ENCODE results near the gene PRCP. TPM values are rescaled to one million over a fixed set of nuclear protein-coding genes. Genes with fewer than 3 reads are reported as not detected.

PRCP gene
- total RNA-seq, 1 donor from 2014 or later: 48.7 TPM

- no peak for DNase-seq (ENCODE audit: low spot score)
Measured at GRCh38 chr11:82782825-82783374, 117.3 kb downstream of the PRCP start.

DNA sequence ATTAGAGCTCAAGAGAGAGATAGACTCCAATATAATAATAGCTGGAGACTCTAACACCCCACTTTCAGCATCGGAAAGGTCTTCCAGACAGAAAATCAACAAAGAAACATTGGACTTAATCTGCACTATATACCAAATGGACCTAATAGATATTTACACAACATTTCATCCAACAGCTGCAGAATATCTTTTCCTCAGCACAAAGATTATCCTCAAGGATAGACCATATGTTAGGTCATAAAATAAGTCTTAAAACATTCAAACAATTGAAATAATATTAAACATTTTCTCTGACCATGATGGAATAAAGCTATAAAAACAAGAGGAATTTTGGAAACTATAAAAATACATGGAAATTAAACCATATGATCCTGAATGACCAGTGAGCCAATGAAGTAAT is 121.5 kb downstream of the PRCP start:
- DNase-seq (ENCODE audit: low spot score): no peak

DNA sequence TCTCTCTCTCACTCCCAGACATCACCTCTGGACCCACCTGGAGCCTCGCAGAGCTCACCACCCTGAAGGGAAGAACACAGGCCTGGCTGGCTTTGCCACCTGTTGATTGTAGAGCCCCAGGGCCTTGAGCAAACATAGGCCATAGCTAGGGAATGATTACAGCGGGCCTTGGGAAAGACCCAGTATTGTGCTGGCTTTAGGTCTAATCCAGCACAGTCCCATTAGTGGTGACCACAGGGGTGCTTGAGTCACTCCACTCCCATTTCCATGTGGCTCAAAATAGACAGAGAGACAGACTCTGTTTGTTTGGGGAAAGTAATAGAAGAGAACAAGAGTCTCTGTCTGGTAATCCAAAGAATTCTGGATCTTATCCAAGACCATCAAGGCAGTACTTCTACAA is 123.9 kb downstream of the PRCP start:
- DNase-seq (ENCODE audit: low spot score): no peak

- no peak for DNase-seq (ENCODE audit: low spot score)
Measured at GRCh38 chr11:82775736-82776346, 124.4 kb downstream of the PRCP start.

DNA sequence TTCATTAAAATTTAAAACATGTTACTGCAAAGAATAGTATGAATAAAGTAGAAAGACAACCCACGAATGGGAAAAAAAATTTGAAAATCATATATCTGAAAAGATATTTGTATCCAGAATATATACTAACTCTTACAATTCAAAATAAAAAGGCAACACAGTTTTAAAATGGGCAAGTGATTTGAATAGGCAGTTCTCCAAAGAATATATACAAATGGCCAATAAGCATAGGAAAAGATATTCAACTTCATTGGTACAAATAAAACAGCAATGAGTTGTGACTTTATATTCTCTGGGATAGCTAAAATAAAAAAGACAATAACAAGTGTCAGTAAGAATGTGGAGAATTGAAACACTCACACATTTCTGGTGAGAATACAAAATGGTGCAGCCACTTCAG is 125.0 kb downstream of the PRCP start:
- DNase-seq (ENCODE audit: low spot score): no peak

Other genes starting within 250 kb of the PRCP start
- gene FAM181B, start 166.6 kb downstream of the PRCP start, total RNA-seq: 0.81 TPM
- gene DDIAS, start 1.3 kb upstream of the PRCP start, total RNA-seq: 0.78 TPM
- 13.6 TPM for gene RAB30, start 171.5 kb upstream of the PRCP start, total RNA-seq